Fibroblast of lung (primary cell): ENCODE measurements around the gene KCNMB4.

ENCODE experiments used
- CTCF ChIP-seq, 2 donors: IDR thresholded peaks in 1 of 2; conservative IDR thresholded peaks in 1 of 2; 1 replicate in 1 of 2; 2 replicates in 1 of 2; pipeline ENCODE4 v1.5.1; 2011 to 2012; ENCODE audit warnings: low read length in 2 of 2, control low read depth in 1 of 2, inconsistent platforms in 1 of 2, low read depth in 1 of 2, mild to moderate bottlenecking in 1 of 2
- EZH2 ChIP-seq: IDR thresholded peaks from 2 replicates; pipeline ENCODE4 v1.5.1; 2012; ENCODE audit warnings: low read length, control low read depth, mild to moderate bottlenecking; ENCODE audit errors: missing control alignments

- TF ChIP-seq CTCF (conservative IDR thresholded peaks at IDR 0.05 in 1 of 2, IDR thresholded peaks at IDR 0.05 in 1 of 2; ENCODE audit: low read depth in 1 of 2, low read length in 2 of 2): no peak
- no peak for TF ChIP-seq EZH2
Observed at GRCh38 chr12:70468741-70469140, 102.7 kb downstream of the KCNMB4 start.
